Brain pericyte (primary cell): ENCODE measurements around the gene TNFSF18.

Experiments used
- DNase-seq: peaks from one replicate; pipeline ENCODE4 v3.0.0-alpha.2; 2012; ENCODE audit warnings: low read depth, low spot score

TNFSF18 gene

DNA sequence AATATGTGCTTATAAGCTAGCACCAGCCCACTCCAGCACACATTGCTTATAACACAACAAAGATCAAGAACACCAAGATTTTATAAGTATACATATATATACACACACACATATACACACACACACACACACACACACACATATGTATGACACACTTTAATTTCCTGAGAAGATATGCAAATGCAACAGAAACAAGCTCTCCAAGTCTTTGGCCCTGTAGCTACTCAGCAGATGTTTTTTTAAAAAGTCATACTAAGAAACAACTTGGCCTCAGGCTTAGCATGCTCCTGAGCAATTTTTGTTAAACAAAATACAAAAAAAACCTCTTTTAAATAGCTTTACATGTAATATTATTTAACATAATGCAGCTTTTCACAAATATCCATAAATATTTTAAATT lies 11.1 kb downstream of the TNFSF18 start:
- no peak for DNase-seq

GRCh38 chr1:173038875-173039554 lies 11.7 kb downstream of the TNFSF18 start:
- no peak for DNase-seq

- DNase-seq = no peak
Measured at GRCh38 chr1:173024543-173024942, 26.2 kb downstream of the TNFSF18 start.

- DNase-seq = no peak
Measured at GRCh38 chr1:173023343-173023742, 27.4 kb downstream of the TNFSF18 start.

DNA sequence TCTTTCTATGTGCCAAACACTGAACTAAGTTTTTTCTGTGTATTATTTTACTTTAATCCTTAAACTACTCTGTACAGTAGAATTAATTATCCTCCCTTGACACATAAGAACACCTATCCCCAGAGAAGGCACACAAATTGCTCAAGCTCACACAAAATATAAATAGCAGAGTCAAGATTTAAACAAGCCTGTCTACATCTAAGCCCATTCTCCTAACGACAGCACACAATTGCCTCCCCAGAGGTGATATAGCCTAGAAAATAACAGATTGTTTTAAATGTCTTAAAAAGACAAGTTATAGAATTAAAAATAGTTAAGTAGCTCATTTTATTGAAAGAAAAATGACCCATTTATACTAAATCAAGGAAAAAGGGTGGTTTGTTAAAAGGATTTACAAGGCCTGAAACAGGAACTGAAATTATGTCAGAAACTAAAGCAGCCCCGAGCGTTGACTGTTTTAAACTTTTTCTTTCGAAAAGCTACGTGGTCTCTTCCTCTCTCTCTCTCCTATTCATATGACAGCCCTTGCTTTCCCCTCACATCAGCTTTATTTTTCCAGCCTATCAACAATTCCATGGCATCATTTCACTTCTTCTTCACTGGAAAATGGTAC lies 30.5 kb downstream of the TNFSF18 start:
- no peak for DNase-seq

DNA sequence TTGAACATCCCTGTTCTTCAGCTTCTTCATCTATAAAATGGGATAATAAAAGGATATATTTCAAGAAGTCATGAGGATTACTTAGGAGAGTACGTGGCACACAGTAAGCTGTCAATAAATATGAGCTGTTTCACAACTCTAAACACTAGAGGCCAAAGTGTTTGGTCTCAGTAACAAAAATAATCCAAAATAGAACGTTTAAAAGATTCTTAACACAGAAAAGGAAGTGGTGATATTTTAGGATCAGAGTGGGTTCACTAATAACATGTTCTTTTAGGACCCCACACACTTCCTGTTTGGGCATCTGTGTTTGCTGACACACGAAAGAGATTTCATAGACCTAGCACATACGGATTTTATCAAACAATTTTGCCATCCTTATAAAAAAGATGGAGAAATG lies 32.9 kb downstream of the TNFSF18 start:
- no peak for DNase-seq

- no peak for DNase-seq
Measured at GRCh38 chr1:173016419-173016818, 34.3 kb downstream of the TNFSF18 start.

- DNase-seq = no peak
Measured at GRCh38 chr1:173015629-173016028, 35.1 kb downstream of the TNFSF18 start.

DNA sequence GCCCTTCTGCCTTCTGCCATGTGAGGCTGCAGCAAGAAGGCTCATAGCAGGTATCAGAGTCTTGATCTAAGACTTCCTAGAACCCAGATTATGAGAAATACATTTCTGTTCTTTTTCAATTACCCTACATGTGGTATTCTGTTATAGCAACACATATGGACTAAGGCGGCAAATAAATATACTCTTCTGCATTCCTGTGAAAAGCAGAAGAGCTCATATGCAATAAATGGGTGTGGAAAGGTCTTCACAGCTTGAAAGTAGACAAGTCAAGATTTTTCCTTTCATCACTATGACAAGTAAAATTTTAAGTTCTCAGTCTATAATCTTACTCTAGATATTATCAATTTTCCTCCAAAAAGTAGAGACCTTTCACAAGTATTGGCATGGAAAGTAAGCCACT lies 36.6 kb downstream of the TNFSF18 start:
- no peak for DNase-seq

GRCh38 chr1:173012126-173012525 lies 38.6 kb downstream of the TNFSF18 start:
- DNase-seq = no peak

DNA sequence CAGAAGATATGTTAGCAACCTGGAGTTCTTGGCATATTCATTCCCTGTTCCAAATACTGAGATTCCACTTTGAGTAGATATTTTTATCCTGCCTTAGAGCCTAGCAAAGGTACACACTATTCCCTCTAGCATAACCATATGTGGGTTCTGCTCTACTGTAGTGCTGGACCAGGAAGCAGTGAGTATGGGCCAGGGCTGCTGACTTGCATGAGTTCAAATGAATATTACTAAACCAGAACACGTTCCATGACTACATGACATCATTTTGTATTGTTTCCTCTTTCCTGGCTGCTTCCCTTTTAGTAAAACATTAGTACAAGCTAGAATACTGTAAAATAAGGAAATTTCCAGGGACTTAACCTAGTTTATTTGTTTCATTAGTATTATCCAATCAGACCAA lies 41.1 kb downstream of the TNFSF18 start:
- DNase-seq = no peak

DNA sequence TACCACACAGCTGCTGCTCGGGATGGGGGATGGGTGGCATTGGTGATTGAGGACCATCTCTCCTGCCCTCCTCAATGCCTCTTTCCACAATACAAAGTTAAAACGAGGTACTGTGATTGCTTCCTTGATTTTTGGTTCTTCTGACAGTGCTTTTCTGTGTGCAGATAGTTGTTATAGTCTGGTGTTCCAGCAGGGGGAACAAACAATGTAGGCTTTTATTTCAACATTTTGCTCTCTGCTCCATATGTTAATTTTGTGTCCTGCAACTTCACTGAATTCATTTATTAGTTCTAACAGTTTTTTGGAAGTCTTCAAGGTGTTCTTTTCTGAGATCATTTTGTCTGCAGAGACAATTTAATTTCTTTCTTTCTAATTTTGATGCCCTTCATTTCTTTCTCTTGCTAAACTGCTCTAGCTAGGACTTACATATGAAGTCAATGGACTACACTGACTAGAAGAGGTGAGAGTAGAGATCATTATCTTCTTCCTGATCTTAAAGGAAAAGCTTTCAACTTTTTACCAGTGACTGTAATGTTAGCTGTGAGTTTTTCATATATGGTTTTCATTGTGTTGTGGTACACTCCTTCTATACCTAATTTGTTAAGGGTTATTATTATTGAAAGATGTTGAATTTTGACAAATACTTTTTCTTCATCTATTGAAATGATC lies 45.4 kb downstream of the TNFSF18 start:
- no peak for DNase-seq

DNA sequence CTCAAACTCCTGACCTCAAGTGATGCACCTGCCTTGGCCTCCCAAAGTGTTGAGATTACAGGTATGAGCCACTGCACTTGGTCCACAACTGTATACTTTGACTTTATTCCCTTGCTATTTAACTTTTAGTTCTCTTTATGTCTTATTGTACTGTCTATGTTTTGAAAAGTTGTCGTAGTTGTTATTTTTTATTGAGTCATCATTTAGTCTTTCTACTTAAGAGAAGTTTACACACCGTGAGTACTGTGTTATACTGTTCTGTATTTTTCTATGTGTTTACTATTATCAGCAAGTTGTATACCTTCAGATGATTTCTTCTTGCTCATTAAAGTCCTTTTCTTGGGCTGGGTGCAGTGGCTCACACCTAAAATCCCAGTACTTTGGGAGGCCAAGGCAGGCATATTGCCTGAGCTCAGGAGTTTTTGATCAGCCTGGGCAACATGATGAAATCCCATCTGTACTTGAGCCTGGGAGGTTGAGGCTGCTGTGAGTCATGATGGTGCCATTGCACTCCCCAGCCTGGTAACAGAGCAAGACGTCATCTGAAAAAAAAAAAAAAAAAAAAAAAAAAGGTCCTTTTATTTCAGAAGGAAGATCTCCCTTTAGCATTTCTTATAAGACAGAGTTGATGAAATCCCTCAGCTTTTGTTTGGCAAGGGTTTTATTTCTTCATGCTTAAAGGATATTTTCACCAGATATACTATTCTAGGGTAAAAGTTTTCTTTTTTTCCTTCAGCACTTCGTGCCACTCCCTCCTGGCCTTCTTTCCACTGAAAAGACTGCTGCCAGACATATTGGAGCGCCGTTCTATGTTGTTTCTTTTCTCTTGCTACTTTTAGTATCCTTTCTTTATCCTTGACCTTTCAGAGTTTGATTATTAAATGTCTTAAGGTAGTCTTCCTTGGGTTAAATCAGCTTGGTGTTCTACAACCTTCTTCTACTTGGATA lies 47.6 kb downstream of the TNFSF18 start:
- DNase-seq = no peak

- no peak for DNase-seq
Measured at GRCh38 chr1:172999349-172999748, 51.4 kb downstream of the TNFSF18 start.

DNA sequence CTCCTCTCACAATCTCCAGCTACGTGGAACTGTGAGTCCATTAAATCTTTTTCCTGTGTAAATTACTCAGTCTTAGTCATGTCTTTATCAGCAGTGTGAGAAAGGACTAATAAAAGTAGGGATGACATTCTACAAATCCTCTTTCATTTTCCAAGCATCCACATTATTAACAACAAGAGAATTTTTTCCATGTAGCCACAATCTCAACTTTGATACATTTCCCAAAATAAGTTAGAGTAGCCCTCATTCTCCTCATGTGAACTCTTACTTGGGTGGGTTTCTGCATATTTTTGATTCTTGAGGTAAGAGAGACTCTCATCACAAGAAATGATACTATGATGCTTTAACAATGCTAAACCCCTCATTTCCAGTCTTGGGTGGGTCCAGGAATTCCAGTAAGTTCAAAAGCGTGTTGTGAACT lies 52.8 kb downstream of the TNFSF18 start:
- DNase-seq = no peak

- DNase-seq = no peak
Measured at GRCh38 chr1:172993640-172994039, 57.1 kb downstream of the TNFSF18 start.

- no peak for DNase-seq
Measured at GRCh38 chr1:172991674-172992400, 58.9 kb downstream of the TNFSF18 start.

- DNase-seq = no peak
Measured at GRCh38 chr1:172990598-172991215, 60.0 kb downstream of the TNFSF18 start.
